Transverse colon (tissue), 4 donors: ENCODE measurements around the gene KCNT1. TPM values are rescaled to one million over a fixed set of nuclear protein-coding genes. Genes with fewer than 3 reads are reported as not detected.

ENCODE experiments used
- DNase-seq: peaks from one replicate; pipeline ENCODE4 v3.0.0-alpha.2; 2019
- H3K27ac ChIP-seq, 4 donors: fragments of 200-600 bp; sonication (generic); 2 replicates each; pipeline ENCODE4 v1.5.1; 2016 to 2018; ENCODE audit warnings: inconsistent platforms in 4 of 4
- H3K27me3 ChIP-seq: fragments of 200-600 bp; sonication (generic); 2 replicates; pipeline ENCODE4 v1.5.1; 2017; ENCODE audit warnings: inconsistent platforms
- H3K36me3 ChIP-seq, 4 donors: fragments of 200-600 bp; sonication (generic); 2 replicates each; pipeline ENCODE4 v1.5.1; 2017 to 2019; ENCODE audit warnings: inconsistent platforms in 4 of 4
- H3K4me1 ChIP-seq, 4 donors: fragments of 200-600 bp; sonication (generic); 2 replicates each; pipeline ENCODE4 v1.5.1; 2017 to 2020; ENCODE audit warnings: inconsistent platforms in 4 of 4
- H3K4me3 ChIP-seq, 4 donors: fragments of 200-600 bp; sonication (generic); 1 replicate in 1 of 4; 2 replicates in 3 of 4; pipeline versions ENCODE4 v1.5.1 to v1.6.1; 2017 to 2019; ENCODE audit warnings: inconsistent platforms in 4 of 4
- H3K9me3 ChIP-seq, 2 donors: fragments of 200-600 bp; sonication (generic); 2 replicates each; pipeline ENCODE4 v1.5.1; 2017 to 2019; ENCODE audit warnings: inconsistent platforms in 2 of 2
- CTCF ChIP-seq, 5 experiments: fragments of 200-600 bp in 3 of 5; fragments of 450-650 bp in 2 of 5; sonication (generic) in 3 of 5; IDR thresholded peaks; 1 replicate in 2 of 5; 2 replicates in 3 of 5; pipeline ENCODE4 v1.5.1; 2016 to 2017; ENCODE audit warnings: antibody characterized with exemption in 5 of 5, inconsistent platforms in 3 of 5, mild to moderate bottlenecking in 2 of 5, moderate library complexity in 1 of 5
- EP300 ChIP-seq: sonication (generic); formaldehyde crosslinking; IDR thresholded peaks from one replicate; pipeline ENCODE4 v1.6.1; 2017; ENCODE audit warnings: antibody characterized with exemption, low read depth
- POLR2A ChIP-seq: fragments of 450-650 bp; IDR thresholded peaks from one replicate; pipeline ENCODE4 v1.6.1; 2016; ENCODE audit warnings: antibody characterized with exemption, mild to moderate bottlenecking, moderate library complexity
- POLR2AphosphoS5 ChIP-seq, 3 donors: sonication (generic); formaldehyde crosslinking; IDR thresholded peaks; one replicate each; pipeline ENCODE4 v1.6.1; 2016; ENCODE audit warnings: antibody characterized with exemption in 3 of 3
- WGBS, 2 donors: methylation state at CpG; one replicate each; pipeline ENCODE4 v1.1.5; 2018; ENCODE audit warnings: low coverage in 1 of 2; 5-methylcytosine and 5-hydroxymethylcytosine counted together
- in situ Hi-C, 4 donors: fragments of 200-750 bp; cut with MboI; loops; one replicate each; pipeline versions ENCODE4 v1.15.0 to v1.15.1; 2017; ENCODE audit warnings: low sequenced_read_pairs in 3 of 4, low pct_ligation_motif_present in 1 of 4, low pct_unique_long_range_greater_than_20kb in 1 of 4
- intact Hi-C: fragments of 100-400 bp; cut with DNase I; formaldehyde crosslinking; loops from one replicate; pipeline ENCODE4 v1.15.1; 2023; ENCODE audit warnings: low total_unique reads
- total RNA-seq, 4 donors: library from RNA; depleted of rRNA; stranded (reverse); fragments of >200 nt; gene quantifications; one replicate each; pipeline ENCODE4 v1.1.0, GENCODE V29; 2016

Gene KCNT1
- total RNA-seq, 4 donors from 2014 or later: 0.14 TPM; not detected in 3

- no peak for TF ChIP-seq EP300
- TF ChIP-seq POLR2AphosphoS5 (IDR thresholded peaks at IDR 0.05): no peak
- TF ChIP-seq POLR2A: no peak
- no peak for TF ChIP-seq CTCF (IDR thresholded peaks at IDR 0.05)
- Histone ChIP-seq H3K4me1 (no peaks in the 10 kb centered on the region), H3K36me3 (no peaks in the 10 kb centered on the region), H3K4me3 (no peak overlapping the region), H3K9me3 (no peaks in the 10 kb centered on the region), H3K27ac (no peak overlapping the region), H3K27me3 (peaks cover 5% of the 10 kb centered on the region)
- in situ Hi-C loops (no loop called here), intact Hi-C loops (no loop called here)
- 43 to 47% methylated on average over 4 to 7 of the region's 7 CpGs for WGBS, 2 donors
- no peak for DNase-seq
These were observed 73.9 kb downstream of the KCNT1 start for GRCh38 chr9:135775911-135776310.

- intact Hi-C loops: no loop called here
- TF ChIP-seq CTCF (IDR thresholded peaks at IDR 0.05) (no peak), POLR2AphosphoS5 (IDR thresholded peaks at IDR 0.05) (no peak), EP300 (no peak), POLR2A (no peak)
- 76% methylated on average over 24 of the region's 25 CpGs; no CpG with 5 or more reads in 1 of the 2 donors for WGBS, 2 donors
These were observed 75.1 kb downstream of the KCNT1 start for GRCh38 chr9:135776893-135777622.

GRCh38 chr9:135777623-135778177, 75.7 kb downstream of the KCNT1 start:
- intact Hi-C loops: no loop called here
- no peak for DNase-seq
- Histone ChIP-seq H3K9me3 (no peaks in the 10 kb centered on the region), H3K27me3 (no peaks in the 10 kb centered on the region), H3K27ac (no peak overlapping the region), H3K4me3 (no peak overlapping the region), H3K36me3 (no peaks in the 10 kb centered on the region), H3K4me1 (no peaks in the 10 kb centered on the region)
- TF ChIP-seq POLR2AphosphoS5 (IDR thresholded peaks at IDR 0.05): no peak
- no peak for TF ChIP-seq CTCF (IDR thresholded peaks at IDR 0.05)
- no peak for TF ChIP-seq EP300
- TF ChIP-seq POLR2A: no peak
- in situ Hi-C loops: no loop called here

More at GRCh38 chr9:135776893-135777622, 75.1 kb downstream of the KCNT1 start:
- DNase-seq: no peak
- Histone ChIP-seq H3K36me3 (no peaks in the 10 kb centered on the region), H3K4me3 (no peak overlapping the region), H3K4me1 (no peaks in the 10 kb centered on the region), H3K27me3 (peaks cover under 1% of the 10 kb centered on the region), H3K27ac (no peak overlapping the region), H3K9me3 (no peaks in the 10 kb centered on the region)
- in situ Hi-C loops: no loop called here

- H3K9me3 ChIP-seq: no peaks in the 10 kb centered on the region
- DNase-seq: no peak
- H3K27ac ChIP-seq: no peak overlapping the region
- in situ Hi-C loops (no loop called here), intact Hi-C loops (no loop called here)
- WGBS, 2 donors: 87% methylated on average over 10 of the region's 19 CpGs; no CpG with 5 or more reads in 1 of the 2 donors
- H3K36me3 ChIP-seq: no peaks in the 10 kb centered on the region
- H3K4me3 ChIP-seq: no peak overlapping the region
- TF ChIP-seq POLR2AphosphoS5 (IDR thresholded peaks at IDR 0.05) (no peak), CTCF (IDR thresholded peaks at IDR 0.05) (no peak), POLR2A (no peak), EP300 (no peak)
- no peaks in the 10 kb centered on the region for H3K4me1 ChIP-seq
- no peaks in the 10 kb centered on the region for H3K27me3 ChIP-seq
These were observed 76.4 kb downstream of the KCNT1 start for GRCh38 chr9:135778421-135778820.
